Esophagus mucosa (tissue), 1 donor: ENCODE measurements around the gene PNLIP. TPM values are rescaled to one million over a fixed set of nuclear protein-coding genes. Genes with fewer than 3 reads are reported as not detected.

ENCODE experiments used
- ATAC-seq: fragments of 200-7000 bp; cut with Tn5 transposase; one replicate; pipeline ENCODE4 v1.9.1; 2020
- total RNA-seq: library from RNA; stranded (reverse); gene quantifications from one replicate; pipeline ENCODE4 v1.2.4, GENCODE V29; 2023
- donor health status: DM: yes; HTN: yes; CAD: no.

PNLIP gene
- not detected for total RNA-seq

DNA sequence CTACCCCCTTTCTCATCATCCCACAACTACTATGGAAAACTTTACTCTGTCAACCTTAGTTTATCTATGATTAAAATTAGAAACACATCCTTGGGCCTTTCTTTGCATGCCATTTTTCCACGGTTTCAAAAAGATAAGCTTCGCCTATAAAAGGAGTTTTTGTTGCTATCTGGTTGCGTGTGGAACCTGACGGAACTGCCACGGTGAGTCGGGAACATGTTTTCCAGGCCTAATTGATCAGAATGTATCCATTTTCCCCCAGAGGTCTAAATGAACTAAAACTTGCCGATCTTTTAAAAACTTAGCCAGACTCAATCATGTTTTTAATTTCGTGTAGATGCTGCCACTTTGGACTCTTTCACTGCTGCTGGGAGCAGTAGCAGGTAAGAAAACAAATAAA, at the start of gene PNLIP:
Gene PNLIP, plus strand, starts transcription at position 176 of the 400 bp plus-strand sequence. Its CDS starts 162 bp downstream, at position 338.
- ATAC-seq = no peak

DNA sequence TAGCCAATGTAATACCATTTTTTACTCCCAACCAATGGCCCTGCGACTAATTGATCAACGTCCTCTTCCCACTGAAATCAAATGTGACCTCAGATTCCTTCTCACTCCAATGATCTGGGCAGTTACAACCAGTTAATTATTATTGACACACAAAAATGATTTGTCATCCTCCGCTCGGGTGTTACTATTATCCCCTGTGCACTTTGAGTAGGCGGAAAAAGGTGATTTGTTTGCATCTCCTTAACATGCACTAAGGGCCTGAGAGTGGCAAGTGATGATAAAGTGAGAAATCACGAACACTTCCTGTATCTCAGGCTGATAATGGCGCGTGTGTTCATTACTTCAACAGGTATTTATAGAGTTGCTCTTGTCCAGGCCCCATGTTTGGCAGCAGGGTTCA, 40.9 kb upstream of the PNLIP start:
- ATAC-seq = no peak

DNA sequence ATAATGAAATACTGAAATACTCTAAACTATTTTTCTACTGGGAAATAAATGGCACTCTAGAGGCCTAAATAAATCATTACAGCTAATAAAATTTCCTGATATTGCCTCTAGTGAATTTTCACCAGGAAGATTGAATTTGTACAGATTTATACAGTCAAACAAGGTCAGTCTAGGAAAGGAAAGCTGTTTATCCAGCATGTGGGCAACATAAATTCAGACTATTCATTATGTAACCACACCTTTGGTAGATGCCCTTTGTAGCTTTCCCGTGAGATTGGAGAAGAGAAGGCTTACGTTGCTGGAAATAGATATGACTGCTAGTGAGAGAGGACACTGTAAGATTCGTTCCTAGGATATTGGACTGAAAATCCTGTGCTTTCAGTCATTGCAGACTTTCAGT, 35.2 kb upstream of the PNLIP start:
- no peak for ATAC-seq

DNA sequence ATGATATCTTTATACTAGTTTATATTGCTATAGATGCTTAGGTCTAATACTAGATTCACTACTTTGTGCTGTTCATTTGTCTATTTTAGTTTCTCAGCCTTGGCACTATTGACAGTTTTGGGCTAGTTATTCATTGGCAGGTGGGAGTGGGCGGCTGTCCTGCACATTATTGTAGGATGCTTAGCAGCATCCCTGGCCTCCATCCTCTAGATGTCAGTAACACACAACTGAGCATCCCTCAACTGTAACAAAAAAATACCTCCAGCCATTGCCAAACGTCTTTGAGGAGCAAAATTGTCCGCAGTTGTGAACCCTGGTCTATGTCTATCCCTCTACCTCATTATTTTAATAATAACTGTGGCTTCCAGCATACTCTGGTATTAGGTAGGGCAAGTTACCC, 34.4 kb upstream of the PNLIP start:
- ATAC-seq = no peak

GRCh38 chr10:116521424-116522290, 24.1 kb upstream of the PNLIP start:
- no peak for ATAC-seq

GRCh38 chr10:116522803-116523381, 22.8 kb upstream of the PNLIP start:
- ATAC-seq = no peak

- no peak for ATAC-seq
These were observed 21.0 kb upstream of the PNLIP start for GRCh38 chr10:116524736-116525135.

- no peak for ATAC-seq
These were observed 19.5 kb upstream of the PNLIP start for GRCh38 chr10:116526219-116526618.

DNA sequence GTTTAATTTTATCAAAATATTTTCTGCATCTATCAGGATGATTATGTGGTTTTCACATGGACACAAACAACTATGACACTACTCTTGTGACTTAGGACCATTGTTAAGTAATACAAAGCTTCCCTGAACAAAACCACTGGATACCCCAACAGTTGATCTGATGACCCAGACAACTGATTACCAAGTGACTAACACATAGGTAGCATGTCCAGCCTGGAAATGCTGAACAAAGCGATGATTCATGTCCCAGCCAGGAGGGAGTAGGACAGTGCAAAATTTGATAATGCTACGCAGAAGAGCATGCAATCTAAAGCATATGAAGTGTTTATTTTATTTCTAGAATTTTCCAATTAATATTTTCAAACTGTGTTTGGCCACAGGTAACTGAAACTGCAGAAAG, 8.9 kb upstream of the PNLIP start:
- ATAC-seq = no peak

- ATAC-seq = no peak
These were observed 7.3 kb upstream of the PNLIP start for GRCh38 chr10:116538456-116538855.

DNA sequence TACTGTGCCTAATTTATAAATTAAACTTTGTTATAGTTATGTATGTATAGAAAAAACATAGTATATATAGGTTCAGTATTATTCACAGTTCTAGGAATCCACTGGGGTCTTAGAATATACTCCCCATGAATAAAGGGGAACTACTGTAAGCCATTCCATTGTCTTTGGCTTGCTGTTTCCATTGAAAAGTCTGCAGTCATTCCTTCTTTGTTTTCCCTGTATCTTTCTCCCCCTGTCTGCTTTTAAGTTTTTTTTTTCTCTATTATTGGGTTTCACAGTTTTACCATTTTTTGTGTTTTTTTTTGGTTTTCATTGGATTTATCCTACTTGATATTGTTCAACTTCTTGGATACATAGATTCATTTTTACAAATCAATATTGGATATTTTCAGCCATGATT, 6.7 kb upstream of the PNLIP start:
- ATAC-seq = no peak

GRCh38 chr10:116540814-116541213, 4.9 kb upstream of the PNLIP start:
- no peak for ATAC-seq

- ATAC-seq = no peak
These were observed 3.6 kb upstream of the PNLIP start for GRCh38 chr10:116542007-116542677.

DNA sequence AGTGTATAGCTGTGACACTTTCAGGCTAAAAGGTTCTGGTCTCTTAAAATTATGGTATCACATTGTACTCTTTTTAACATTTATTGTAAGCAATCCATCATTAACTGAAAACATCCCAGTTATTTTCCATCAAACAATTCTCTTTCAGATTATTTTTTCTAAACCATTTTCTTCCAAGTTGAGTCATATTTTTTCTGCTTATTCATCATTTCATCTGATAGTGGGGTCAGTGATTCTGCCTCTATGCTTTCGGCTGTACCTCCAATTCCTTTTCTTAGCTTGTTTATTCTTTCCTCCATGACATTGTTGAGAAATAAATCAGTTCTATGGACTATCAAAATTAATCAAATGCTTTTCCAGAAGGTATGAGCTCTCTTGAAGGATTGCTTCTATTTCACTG, 609 bp upstream of the PNLIP start:
- no peak for ATAC-seq

DNA sequence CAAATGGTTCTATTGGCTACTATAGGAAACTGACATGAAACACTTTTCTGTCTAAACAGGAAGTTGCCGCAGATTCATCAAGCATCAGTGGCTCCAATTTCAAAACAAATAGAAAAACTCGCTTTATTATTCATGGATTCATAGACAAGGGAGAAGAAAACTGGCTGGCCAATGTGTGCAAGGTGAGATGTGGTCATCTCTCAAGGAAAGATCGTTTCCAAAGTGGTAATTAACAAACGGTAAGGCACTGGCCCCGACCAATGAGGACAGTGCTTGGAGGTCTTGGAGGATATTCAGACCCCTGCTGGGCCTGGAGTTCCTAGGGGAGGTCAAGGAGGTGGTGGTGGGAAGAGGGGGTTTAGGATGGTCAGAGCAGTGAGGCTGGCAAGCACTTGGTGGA, 2.6 kb downstream of the PNLIP start:
- no peak for ATAC-seq

GRCh38 chr10:116553378-116553980, 7.7 kb downstream of the PNLIP start:
- ATAC-seq = no peak

DNA sequence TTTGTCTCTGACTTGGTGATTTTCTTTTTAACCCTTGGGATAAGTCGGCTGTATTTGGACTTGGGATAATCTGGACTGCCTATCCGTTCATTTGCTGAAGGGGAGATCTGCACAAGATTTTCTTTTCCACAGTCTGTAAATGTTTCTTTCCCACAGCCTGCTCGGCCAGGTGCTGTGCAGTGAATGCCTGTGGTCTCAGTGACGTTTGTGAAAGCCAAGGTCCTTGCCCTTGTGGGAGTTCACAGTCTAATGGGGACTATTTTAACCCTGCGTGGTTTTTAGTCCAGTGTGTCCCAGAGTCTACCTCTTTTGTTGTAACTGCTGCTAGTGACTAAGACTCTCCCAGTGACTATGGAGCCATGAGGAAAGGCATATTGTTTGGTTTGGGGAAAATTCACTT, 8.9 kb downstream of the PNLIP start:
- ATAC-seq = no peak

DNA sequence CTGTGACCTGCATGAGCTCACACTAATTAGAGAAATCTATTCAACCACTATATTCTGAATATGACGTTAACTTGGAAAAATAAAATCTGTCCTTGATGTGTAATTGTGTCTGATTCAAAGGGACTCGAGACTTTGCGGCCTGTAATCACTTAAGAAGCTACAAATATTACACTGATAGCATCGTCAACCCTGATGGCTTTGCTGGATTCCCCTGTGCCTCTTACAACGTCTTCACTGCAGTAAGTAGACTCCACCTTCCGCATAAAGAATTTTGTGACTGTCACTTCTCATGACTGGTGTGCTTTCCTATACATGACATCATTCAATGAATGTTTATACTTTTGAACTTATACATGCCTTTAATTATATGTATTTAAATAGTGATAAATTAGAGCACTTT, 10.1 kb downstream of the PNLIP start:
- no peak for ATAC-seq

DNA sequence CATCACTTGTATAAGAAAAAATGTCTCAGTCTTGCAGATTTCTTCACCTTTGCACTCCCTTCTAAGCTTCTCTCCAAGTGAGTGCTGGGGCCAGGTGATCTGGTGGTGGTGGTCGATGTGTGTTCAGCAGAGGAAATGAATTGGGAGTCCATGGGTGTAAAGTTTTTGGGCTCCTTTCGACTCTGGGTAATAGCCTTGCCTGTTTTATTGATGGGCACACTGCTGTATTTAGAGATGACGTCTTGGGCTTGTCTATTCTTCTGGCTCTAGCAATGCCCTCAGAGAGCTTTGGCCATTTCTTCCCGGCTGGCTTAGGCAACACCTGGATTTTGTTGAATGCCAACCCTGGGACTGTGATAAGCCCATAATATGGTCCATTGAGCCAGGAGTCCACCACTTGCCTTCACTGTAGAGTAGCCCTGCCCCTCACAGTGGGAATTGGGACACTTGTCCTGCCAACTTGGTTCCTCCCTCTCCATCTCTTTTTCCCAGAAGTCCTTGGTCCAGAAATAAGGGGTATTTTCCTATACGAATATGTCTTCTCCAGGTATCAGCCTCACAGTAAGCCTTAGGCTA, 11.7 kb downstream of the PNLIP start:
- no peak for ATAC-seq

DNA sequence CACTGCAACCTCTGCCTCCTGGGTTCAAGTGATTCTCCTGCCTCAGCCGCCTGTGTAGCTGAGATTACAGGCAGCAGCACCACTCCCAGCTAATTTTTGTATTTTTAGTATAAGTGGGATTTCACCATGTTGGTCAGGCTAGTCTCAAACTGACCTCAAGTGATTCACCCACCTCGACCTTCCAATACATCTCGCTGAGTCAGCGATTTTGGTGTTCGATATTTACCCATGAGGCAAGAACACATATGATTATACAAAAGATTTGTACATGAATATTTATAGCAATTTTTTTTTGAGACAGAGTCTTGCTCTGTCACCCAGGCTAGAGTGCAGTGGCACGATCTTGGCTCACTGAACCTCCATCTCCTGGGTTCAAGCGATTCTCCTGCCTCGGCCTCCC, 19.8 kb downstream of the PNLIP start:
- no peak for ATAC-seq

- no peak for ATAC-seq
These were observed 21.2 kb downstream of the PNLIP start for GRCh38 chr10:116566932-116567331.

GRCh38 chr10:116567335-116567734, 21.6 kb downstream of the PNLIP start:
- no peak for ATAC-seq

DNA sequence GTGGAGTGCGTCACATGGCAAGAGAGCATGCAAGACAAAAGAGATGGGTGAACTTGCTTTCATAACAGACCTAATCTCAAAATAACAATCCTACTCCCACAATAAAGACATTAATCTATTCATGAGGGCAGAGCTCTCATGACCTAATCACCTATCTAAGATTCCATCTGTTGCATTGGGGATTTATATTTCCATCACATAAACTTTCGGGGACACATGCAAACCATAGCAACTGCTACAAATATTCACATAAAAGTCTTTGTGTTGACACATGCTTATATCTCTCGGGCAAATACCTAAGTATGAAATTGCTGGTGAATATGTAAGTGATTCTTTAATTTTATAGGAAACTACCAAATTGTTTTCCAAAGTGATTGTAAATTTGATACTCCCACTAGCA, 29.1 kb downstream of the PNLIP start:
- no peak for ATAC-seq
